ENCODE data around the gene RBMS3.

Gene RBMS3

DNA sequence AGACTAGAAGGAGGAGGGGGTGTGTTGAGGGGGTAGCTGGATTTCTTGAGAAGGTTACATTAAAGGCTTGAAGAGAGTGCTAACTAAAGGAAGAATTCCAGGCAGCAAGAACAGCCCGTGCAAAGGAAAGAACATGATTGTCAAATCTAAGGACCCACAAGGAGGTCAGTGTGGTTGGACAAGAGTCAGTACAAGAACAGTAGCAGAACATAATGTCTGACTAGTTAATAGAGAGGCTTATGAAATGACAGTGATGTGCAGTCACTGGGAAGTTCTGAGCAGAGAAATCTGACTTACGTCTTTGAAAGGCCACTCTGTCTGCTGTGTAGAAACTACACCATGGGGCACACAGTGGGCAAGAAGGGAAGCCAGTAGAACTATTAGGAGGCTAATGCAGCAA, 19.8 kb upstream of the RBMS3 start:
- TF ChIP-seq, protein P1, sequence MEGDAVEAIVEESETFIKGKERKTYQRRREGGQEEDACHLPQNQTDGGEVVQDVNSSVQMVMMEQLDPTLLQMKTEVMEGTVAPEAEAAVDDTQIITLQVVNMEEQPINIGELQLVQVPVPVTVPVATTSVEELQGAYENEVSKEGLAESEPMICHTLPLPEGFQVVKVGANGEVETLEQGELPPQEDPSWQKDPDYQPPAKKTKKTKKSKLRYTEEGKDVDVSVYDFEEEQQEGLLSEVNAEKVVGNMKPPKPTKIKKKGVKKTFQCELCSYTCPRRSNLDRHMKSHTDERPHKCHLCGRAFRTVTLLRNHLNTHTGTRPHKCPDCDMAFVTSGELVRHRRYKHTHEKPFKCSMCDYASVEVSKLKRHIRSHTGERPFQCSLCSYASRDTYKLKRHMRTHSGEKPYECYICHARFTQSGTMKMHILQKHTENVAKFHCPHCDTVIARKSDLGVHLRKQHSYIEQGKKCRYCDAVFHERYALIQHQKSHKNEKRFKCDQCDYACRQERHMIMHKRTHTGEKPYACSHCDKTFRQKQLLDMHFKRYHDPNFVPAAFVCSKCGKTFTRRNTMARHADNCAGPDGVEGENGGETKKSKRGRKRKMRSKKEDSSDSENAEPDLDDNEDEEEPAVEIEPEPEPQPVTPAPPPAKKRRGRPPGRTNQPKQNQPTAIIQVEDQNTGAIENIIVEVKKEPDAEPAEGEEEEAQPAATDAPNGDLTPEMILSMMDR (IDR thresholded peaks at IDR 0.05) = no peak
- H3K27ac ChIP-seq = no peak overlapping the region
- H3K4me3 ChIP-seq = no peak overlapping the region
- DNase-seq (ENCODE audit: low spot score) = no peak

DNA sequence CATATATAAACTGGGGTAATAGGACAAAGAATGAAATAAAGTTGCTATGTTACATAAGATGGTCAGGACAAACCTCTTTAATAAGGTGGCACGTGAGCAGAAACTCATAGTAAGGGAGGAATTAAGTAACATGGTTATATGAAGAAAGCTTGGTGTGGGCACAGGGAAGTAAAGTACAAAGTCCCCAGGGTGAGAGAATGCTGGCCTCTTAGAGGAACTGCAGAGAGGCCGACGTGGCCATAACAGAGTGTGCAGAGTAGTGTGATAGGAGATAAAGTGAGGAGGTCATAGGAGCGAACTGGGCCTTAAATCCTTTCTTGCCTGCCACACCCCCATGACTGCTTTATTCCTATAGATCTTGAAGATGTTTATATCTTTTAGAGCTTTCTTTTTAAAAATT, 17.4 kb upstream of the RBMS3 start:
- TF ChIP-seq, protein P1 (IDR thresholded peaks at IDR 0.05) = no peak
- no peak for DNase-seq (ENCODE audit: low spot score)
- no peak overlapping the region for H3K27ac ChIP-seq
- H3K4me3 ChIP-seq = no peak overlapping the region

DNA sequence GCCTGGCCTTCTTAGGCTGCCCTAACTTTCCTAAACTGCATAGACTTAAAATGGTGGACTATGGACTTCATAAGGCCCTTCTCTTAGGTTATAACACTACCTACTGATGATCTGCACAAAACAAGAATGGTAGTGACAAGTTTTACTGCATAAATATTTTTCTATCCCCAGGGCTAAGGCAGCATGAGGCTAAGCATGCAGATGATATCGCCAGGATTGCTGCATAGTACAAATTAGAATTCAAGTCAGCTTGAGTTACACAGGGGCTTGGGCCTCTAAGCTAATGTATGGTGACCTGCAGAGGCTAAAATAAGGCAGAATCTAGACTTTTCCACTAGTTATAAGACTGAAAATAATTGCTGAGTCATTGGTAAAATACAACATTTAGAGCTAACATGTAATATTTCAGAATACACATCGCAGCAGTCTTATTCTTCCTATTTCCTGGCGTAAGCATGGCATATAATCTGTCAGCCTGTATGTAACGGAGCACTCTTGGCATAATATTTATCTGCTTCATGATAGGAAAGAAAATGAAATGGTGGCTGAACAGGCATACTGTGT, 15.3 kb upstream of the RBMS3 start:
- DNase-seq (ENCODE audit: low spot score) = no peak
- TF ChIP-seq, protein P1 (IDR thresholded peaks at IDR 0.05) = no peak
- no peak overlapping the region for H3K4me3 ChIP-seq
- no peak overlapping the region for H3K27ac ChIP-seq

DNA sequence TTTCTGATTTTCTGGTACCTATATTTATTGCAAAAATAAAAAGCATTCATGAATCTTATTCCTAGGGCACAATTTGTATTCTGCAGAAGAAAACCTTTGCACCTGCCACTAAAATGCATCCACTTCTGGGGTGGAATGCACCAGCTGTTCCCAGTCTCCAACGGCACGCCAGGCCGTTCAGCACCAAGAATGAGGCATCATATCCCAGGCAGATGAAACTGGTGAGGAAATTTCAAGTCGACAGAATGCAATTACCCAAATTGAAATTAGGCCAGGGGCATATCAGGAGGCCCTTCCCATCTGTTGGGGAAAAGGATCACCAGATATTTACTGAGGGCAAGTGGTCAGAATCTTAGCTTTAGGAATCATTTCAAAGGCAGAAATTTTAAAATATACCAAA, 13.6 kb upstream of the RBMS3 start:
- no peak overlapping the region for H3K27ac ChIP-seq
- TF ChIP-seq, protein P1 (IDR thresholded peaks at IDR 0.05) = no peak
- H3K4me3 ChIP-seq = no peak overlapping the region
- DNase-seq (ENCODE audit: low spot score) = no peak

DNA sequence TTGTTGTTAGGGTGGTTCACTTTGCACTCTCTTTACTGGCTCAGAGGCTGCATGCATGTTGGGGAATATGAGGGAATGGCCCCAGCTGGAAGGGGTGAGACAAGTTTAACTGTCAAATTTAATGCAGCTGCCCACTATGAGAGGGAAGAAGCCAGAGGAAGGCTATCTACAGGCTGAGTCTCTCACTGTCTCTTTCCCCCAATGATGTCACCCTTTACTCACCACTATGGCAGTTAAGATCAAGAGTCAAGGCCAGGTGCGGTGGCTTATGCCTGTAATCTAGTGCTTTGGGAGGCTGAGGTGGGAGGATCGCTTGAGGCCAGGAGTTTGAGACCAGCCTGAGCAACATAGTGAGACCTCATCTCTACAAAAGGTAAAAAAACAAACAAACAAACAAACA, 12.2 kb upstream of the RBMS3 start:
- TF ChIP-seq, protein P1 (IDR thresholded peaks at IDR 0.05) = no peak
- Histone ChIP-seq H3K27ac (no peak overlapping the region), H3K4me3 (no peak overlapping the region)
- DNase-seq (ENCODE audit: low spot score) = no peak

DNA sequence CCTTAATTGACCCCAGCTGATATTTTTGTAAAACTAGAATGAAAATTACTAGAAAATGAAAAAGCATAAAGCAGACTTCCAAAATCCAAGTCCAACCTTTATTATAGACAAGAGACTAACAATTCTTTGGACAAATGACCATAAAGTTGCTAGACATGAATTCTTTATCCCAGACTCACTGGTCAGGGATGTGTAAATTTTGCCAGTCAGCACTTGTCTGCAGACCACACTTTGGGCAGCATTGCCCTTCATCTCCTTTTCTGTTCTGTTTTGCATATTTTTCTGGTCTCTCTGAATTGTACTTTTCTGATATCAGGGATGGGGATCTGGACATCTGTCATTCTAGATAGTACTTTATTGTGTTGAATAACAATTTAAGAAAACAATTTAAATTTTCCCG, 10.1 kb upstream of the RBMS3 start:
- no peak overlapping the region for H3K27ac ChIP-seq
- TF ChIP-seq, protein P1 (IDR thresholded peaks at IDR 0.05) = no peak
- no peak for DNase-seq (ENCODE audit: low spot score)

DNA sequence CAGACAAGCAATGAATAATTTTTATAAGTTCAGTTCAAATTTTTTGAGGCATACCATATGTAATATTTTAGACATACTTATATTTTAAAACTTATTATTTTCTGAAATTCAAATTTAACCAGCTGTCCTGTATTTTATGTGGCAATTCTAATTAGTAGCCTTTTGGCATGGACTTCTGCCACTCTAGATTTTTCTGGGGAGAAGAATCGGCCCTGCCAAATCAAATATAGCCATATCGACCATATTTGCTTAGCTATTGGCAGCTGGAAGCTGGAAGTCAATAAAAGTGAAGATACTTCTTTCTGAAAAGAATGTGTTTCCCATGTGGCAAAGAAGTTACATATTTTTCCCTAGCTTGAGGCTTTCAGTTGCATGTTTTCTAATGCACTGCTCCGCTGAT, 9.4 kb upstream of the RBMS3 start:
- TF ChIP-seq, protein P1 (IDR thresholded peaks at IDR 0.05) = no peak
- no peak overlapping the region for H3K4me3 ChIP-seq
- DNase-seq (ENCODE audit: low spot score) = no peak
- H3K27ac ChIP-seq = no peak overlapping the region

More for the DNA sequence above, 10.1 kb upstream of the RBMS3 start:
- no peak overlapping the region for H3K4me3 ChIP-seq

Data from coronary artery (tissue), 2 donors.